Uterus (tissue), 4 donors: Measurements from ENCODE around the gene NOP14. TPM values are rescaled to one million over a fixed set of nuclear protein-coding genes. Genes with fewer than 3 reads are reported as not detected.

Source experiments
- DNase-seq, 2 donors: peaks; one replicate each; pipeline ENCODE4 v3.0.0-alpha.2; 2019 to 2020
- H3K27ac ChIP-seq, 2 donors: fragments of 200-600 bp; sonication (generic); 1 replicate in 1 of 2; 2 replicates in 1 of 2; pipeline ENCODE4 v1.5.1; 2016 to 2018
- H3K27me3 ChIP-seq, 2 donors: fragments of 200-600 bp; sonication (generic); one replicate each; pipeline ENCODE4 v1.5.1; 2018 to 2019; ENCODE audit warnings: control low read depth in 1 of 2
- H3K36me3 ChIP-seq, 2 donors: fragments of 200-600 bp; sonication (generic); one replicate each; pipeline ENCODE4 v1.5.1; 2019; ENCODE audit warnings: control low read depth in 1 of 2
- H3K4me1 ChIP-seq, 2 donors: fragments of 200-600 bp; sonication (generic); one replicate each; pipeline ENCODE4 v1.5.1; 2018 to 2019; ENCODE audit warnings: control low read depth in 1 of 2
- H3K4me3 ChIP-seq, 2 donors: fragments of 200-600 bp; sonication (generic); 1 replicate in 1 of 2; 2 replicates in 1 of 2; pipeline ENCODE4 v1.5.1; 2018 to 2019; ENCODE audit warnings: mild to moderate bottlenecking in 1 of 2
- H3K9me3 ChIP-seq, 2 donors: fragments of 200-600 bp; sonication (generic); one replicate each; pipeline ENCODE4 v1.5.1; 2019; ENCODE audit warnings: control low read depth in 1 of 2
- POLR2A ChIP-seq, 2 donors: fragments of 450-650 bp; IDR thresholded peaks; one replicate each; pipeline ENCODE4 v1.6.1; 2016; ENCODE audit warnings: antibody characterized with exemption in 2 of 2, mild to moderate bottlenecking in 1 of 2, moderate library complexity in 1 of 2
- intact Hi-C: fragments of 100-400 bp; cut with DNase I; formaldehyde crosslinking; loops from one replicate; pipeline ENCODE4 v1.15.1; 2023; ENCODE audit warnings: low total_unique reads
- total RNA-seq, 4 donors: library from RNA; depleted of rRNA in 3 of 4; stranded (reverse); fragments of >200 nt in 3 of 4; gene quantifications; one replicate each; pipeline versions ENCODE4 v1.1.0 to v1.2.4, GENCODE V29; 2014 to 2023
- TF ChIP-seq, protein P1 (sequence below), 4 experiments: fragments of 200-600 bp in 2 of 4; fragments of 450-650 bp in 2 of 4; sonication (generic) in 2 of 4; IDR thresholded peaks; one replicate each; pipeline ENCODE4 v1.5.1; 2016 to 2019; ENCODE audit warnings: antibody characterized with exemption in 4 of 4, mild to moderate bottlenecking in 2 of 4, moderate library complexity in 1 of 4
- donor health status: DM: yes; HTN: yes; CAD: no.

The NOP14 gene
- total RNA-seq, 4 donors from 2014 or later: 2.0 to 22.5 (median 13.0) TPM

- no peak for TF ChIP-seq POLR2A (IDR thresholded peaks at IDR 0.05)
- TF ChIP-seq, protein P1, sequence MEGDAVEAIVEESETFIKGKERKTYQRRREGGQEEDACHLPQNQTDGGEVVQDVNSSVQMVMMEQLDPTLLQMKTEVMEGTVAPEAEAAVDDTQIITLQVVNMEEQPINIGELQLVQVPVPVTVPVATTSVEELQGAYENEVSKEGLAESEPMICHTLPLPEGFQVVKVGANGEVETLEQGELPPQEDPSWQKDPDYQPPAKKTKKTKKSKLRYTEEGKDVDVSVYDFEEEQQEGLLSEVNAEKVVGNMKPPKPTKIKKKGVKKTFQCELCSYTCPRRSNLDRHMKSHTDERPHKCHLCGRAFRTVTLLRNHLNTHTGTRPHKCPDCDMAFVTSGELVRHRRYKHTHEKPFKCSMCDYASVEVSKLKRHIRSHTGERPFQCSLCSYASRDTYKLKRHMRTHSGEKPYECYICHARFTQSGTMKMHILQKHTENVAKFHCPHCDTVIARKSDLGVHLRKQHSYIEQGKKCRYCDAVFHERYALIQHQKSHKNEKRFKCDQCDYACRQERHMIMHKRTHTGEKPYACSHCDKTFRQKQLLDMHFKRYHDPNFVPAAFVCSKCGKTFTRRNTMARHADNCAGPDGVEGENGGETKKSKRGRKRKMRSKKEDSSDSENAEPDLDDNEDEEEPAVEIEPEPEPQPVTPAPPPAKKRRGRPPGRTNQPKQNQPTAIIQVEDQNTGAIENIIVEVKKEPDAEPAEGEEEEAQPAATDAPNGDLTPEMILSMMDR (IDR thresholded peaks at IDR 0.05): no peak
- Histone ChIP-seq H3K27me3 (no peaks in the 10 kb centered on the region), H3K4me3 (no peak overlapping the region), H3K4me1 (no peaks in the 10 kb centered on the region), H3K9me3 (no peaks in the 10 kb centered on the region), H3K36me3 (no peaks in the 10 kb centered on the region), H3K27ac (no peak overlapping the region)
- DNase-seq: no peak
- intact Hi-C loops: no loop called here
Observed at GRCh38 chr4:2950221-2950989, 12.8 kb downstream of the NOP14 start.

GRCh38 chr4:2949782-2950125, 13.5 kb downstream of the NOP14 start:
- Histone ChIP-seq H3K9me3 (no peaks in the 10 kb centered on the region), H3K4me3 (no peak overlapping the region), H3K36me3 (no peaks in the 10 kb centered on the region), H3K4me1 (no peaks in the 10 kb centered on the region), H3K27ac (no peak overlapping the region), H3K27me3 (no peaks in the 10 kb centered on the region)
- intact Hi-C loops: no loop called here
- no peak for DNase-seq
- TF ChIP-seq, protein P1 (IDR thresholded peaks at IDR 0.05): no peak
- no peak for TF ChIP-seq POLR2A (IDR thresholded peaks at IDR 0.05)

DNA sequence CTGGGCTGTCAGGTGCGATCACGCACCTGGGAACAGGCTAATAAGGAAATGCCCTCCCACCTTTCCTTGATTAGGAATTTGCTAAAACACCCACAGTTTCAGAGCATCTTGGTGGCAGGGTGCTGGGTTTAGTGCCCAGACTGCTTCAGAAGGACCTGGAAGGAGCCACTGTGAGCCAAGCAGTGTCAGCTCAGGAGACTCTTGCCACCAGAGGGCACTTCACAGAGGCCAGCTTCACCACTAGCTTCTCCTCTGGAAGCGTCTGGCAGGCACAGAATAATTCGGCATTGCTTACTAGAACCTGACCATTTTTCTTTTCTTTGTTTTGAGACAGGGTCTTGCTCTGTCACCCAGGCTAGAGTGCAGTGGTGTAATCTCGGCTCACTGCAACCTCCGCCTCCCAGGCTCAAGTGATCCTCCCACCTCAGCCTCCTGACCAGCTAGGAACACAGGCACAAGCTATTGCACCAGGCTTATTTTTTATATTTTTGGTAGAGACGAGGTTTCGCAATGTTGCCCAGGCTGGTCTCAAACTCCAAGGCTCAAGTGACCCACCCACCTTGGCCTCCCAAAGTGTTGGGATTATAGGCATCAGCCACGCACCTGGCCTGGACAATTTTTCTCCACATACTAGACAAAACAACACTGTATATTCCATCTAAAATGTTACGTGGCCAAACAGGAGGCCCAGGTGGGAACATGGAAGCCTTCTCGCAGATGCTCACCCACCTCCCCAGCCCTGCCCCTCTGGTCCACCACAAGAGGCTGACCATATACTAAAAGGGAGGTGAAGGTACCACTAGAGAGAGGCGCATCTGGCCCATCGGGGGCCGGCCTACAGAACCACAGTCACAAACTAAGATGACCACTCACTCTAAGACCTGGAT, 14.1 kb downstream of the NOP14 start:
- Histone ChIP-seq H3K4me1 (no peaks in the 10 kb centered on the region), H3K36me3 (no peaks in the 10 kb centered on the region), H3K4me3 (no peak overlapping the region), H3K27ac (no peak overlapping the region), H3K9me3 (no peaks in the 10 kb centered on the region), H3K27me3 (no peaks in the 10 kb centered on the region)
- no peak for TF ChIP-seq POLR2A (IDR thresholded peaks at IDR 0.05)
- TF ChIP-seq, protein P1 (IDR thresholded peaks at IDR 0.05): no peak
- no peak for DNase-seq
- intact Hi-C loops: no loop called here

DNA sequence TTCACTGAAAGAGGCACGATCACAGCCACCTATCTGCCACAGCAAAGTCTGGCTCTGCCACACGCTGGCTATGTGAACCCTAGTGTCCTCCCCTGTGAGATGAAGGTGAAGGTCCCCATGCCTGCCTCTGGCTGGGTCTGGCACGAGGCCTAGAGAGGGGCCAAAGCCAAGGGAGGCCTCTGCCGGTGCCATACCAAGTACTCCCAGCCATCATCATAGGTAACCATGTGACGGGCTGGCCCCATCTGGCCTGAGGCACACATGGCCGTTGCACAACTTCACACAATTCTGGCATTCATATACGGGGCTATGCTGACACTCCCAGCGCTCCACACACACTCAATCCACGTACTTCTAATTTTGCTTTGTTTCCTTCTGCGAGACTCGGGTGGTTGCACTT, 15.3 kb downstream of the NOP14 start:
- no peak for TF ChIP-seq POLR2A (IDR thresholded peaks at IDR 0.05)
- TF ChIP-seq, protein P1 (IDR thresholded peaks at IDR 0.05): no peak
- Histone ChIP-seq H3K27me3 (no peaks in the 10 kb centered on the region), H3K4me3 (no peak overlapping the region), H3K4me1 (no peaks in the 10 kb centered on the region), H3K36me3 (no peaks in the 10 kb centered on the region), H3K27ac (no peak overlapping the region), H3K9me3 (no peaks in the 10 kb centered on the region)
- intact Hi-C loops: no loop called here
- DNase-seq: no peak
